Caco-2 (cell line): ENCODE measurements around the gene AZU1. TPM values are rescaled to one million over a fixed set of nuclear protein-coding genes. Genes with fewer than 3 reads are reported as not detected.

Source experiments
- BruUV-seq: library from RNA; stranded (reverse); fragments of 400-500 nt; replicated peaks from 2 replicates; lab custom pipeline; 2021; lab: Mats Ljungman, UMichigan
- CTCF ChIA-PET: fragments of 300-600 bp; sonication (Branson Sonifier 250); formaldehyde crosslinking; loops from one replicate; lab custom pipeline; 2022; ENCODE audit warnings: antibody characterized with exemption; lab: Charles Lee
- POLR2A ChIA-PET: fragments of 300-600 bp; sonication (Branson Sonifier 250); formaldehyde crosslinking; loops from one replicate; lab custom pipeline; 2022; ENCODE audit warnings: antibody characterized with exemption; lab: Charles Lee
- DNase-seq, 2 experiments: peaks; one replicate each; pipeline versions ENCODE4 v3.0.0 to v3.0.0-alpha.2; 2020 to 2022
- H3K27me3 ChIP-seq: replicated peaks from 2 replicates; pipeline ENCODE4 v1.6.0; 2011; ENCODE audit warnings: low read length; ENCODE audit not compliant: control insufficient read depth, insufficient read depth
- H3K36me3 ChIP-seq: 2 replicates; pipeline ENCODE4 v1.5.1; 2011; ENCODE audit warnings: low read length; ENCODE audit not compliant: control insufficient read depth, insufficient read depth
- H3K4me1 ChIP-seq: fragments of 250-450 bp; sonication (Bioruptor Pico); 2 replicates; pipeline ENCODE4 v1.5.1; 2020; ENCODE audit warnings: mild to moderate bottlenecking
- H3K4me3 ChIP-seq: 2 replicates; pipeline ENCODE4 v1.5.1; 2011; ENCODE audit warnings: low read depth, mild to moderate bottlenecking, control low read depth, low read length
- H3K9me3 ChIP-seq: fragments of 250-450 bp; sonication (Bioruptor Pico); 2 replicates; pipeline ENCODE4 v1.5.1; 2020; ENCODE audit warnings: mild to moderate bottlenecking, moderate library complexity
- H3K27ac Mint-ChIP-seq: one replicate; pipeline ENCODE4 v1.8.0; 2022; ENCODE audit warnings: mixed read lengths; ENCODE audit not compliant: unreplicated experiment
- H3K27me3 Mint-ChIP-seq: one replicate; pipeline ENCODE4 v1.8.0; 2022; ENCODE audit warnings: mixed read lengths; ENCODE audit not compliant: insufficient read depth, unreplicated experiment
- H3K36me3 Mint-ChIP-seq: one replicate; pipeline ENCODE4 v1.8.0; 2022; ENCODE audit warnings: mild to moderate bottlenecking, mixed read lengths; ENCODE audit not compliant: insufficient read depth, unreplicated experiment
- H3K4me1 Mint-ChIP-seq: one replicate; pipeline ENCODE4 v1.8.0; 2022; ENCODE audit warnings: low read depth, mixed read lengths; ENCODE audit not compliant: unreplicated experiment
- H3K4me3 Mint-ChIP-seq: one replicate; pipeline ENCODE4 v1.8.0; 2022; ENCODE audit warnings: mild to moderate bottlenecking, moderate library complexity, mixed read lengths; ENCODE audit not compliant: unreplicated experiment
- H3K9me3 Mint-ChIP-seq: one replicate; pipeline ENCODE4 v1.8.0; 2022; ENCODE audit warnings: mixed read lengths; ENCODE audit not compliant: unreplicated experiment
- intact Hi-C: fragments of 100-400 bp; cut with micrococcal nuclease; formaldehyde crosslinking; loops from one replicate; pipeline ENCODE4 v1.10.0; 2022; ENCODE audit not compliant: unreplicated experiment
- total RNA-seq: library from RNA; stranded (reverse); gene quantifications from 2 replicates; pipeline ENCODE4 v1.2.3, GENCODE V29; 2022
- TF ChIP-seq, protein P1 (sequence below), 2 experiments: fragments of 200-600 bp in 1 of 2; IDR thresholded peaks; 1 replicate in 1 of 2; 2 replicates in 1 of 2; pipeline versions ENCODE4 v1.5.1 to v1.8.0; 2011 to 2022; ENCODE audit warnings: antibody characterized with exemption in 1 of 2, control low read depth in 1 of 2, inconsistent platforms in 1 of 2, low read depth in 1 of 2, low read length in 1 of 2, mild to moderate bottlenecking in 1 of 2, moderate library complexity in 1 of 2; ENCODE audit not compliant: insufficient read depth in 1 of 2, severe bottlenecking in 1 of 2, unreplicated experiment in 1 of 2

The AZU1 gene
- total RNA-seq, 1 experiment from 2014 or later, result not detected

DNA sequence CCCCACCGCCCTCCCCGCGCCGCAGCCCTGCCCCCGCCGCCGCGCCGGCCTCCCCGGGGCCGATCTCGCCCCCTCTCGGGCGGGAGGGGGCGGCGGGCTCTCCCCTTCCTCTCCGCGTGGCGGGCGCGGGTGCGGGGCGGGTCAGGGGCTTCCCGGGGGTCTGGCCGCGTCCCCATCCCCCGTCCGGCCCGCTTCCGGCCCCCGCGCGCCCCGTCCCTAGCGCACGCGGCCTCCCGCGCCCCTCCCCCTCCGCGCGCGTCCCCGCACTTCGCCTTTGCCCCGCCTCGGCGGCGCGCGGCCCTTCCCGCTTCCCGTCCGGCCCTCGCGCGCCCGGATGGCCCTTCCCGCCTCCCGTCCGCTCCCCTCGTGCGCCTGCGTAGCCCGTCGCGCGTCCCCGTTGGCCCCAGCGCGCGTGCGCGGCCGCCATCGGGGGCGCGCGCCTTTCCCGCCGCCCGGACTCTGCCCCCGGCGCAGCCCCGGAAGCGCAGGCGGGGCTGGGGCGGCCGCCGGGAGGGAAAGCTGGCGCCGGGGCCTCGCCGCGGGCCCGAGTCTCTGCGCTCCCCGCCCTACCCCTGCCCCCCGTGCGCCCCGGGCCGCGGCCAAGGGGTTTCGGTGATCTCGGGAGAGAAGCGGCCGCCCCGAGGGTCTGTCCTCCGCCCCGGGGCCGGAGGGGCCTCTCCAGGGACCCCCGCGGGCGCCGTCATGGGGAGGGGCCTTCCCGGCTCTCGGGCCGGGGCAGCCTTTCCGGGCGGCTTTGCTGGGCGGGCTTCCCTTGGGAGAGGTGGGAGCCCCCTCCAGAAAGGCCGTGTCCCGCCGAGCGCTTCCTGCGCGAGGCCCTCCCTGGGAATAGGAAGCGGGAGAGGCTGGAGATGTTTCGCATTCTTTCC, 29.9 kb upstream of the AZU1 start:
- Mint-ChIP-seq H3K27me3 (no peaks in the 10 kb centered on the region), H3K27ac (peak overlapping the region; percentile 93), H3K4me1 (peaks cover 17% of the 10 kb centered on the region), H3K36me3 (peaks cover 79% of the 10 kb centered on the region), H3K4me3 (peak overlapping the region; percentile 90), H3K9me3 (no peaks in the 10 kb centered on the region)
- Histone ChIP-seq H3K4me1 (peaks cover 32% of the 10 kb centered on the region), H3K9me3 (no peaks in the 10 kb centered on the region), H3K27me3 (no peaks in the 10 kb centered on the region), H3K36me3 (peaks cover 10% of the 10 kb centered on the region), H3K4me3 (peak overlapping the region; percentile 97)
- peak; percentile 90 to 94 for DNase-seq
- TF ChIP-seq, protein P1, sequence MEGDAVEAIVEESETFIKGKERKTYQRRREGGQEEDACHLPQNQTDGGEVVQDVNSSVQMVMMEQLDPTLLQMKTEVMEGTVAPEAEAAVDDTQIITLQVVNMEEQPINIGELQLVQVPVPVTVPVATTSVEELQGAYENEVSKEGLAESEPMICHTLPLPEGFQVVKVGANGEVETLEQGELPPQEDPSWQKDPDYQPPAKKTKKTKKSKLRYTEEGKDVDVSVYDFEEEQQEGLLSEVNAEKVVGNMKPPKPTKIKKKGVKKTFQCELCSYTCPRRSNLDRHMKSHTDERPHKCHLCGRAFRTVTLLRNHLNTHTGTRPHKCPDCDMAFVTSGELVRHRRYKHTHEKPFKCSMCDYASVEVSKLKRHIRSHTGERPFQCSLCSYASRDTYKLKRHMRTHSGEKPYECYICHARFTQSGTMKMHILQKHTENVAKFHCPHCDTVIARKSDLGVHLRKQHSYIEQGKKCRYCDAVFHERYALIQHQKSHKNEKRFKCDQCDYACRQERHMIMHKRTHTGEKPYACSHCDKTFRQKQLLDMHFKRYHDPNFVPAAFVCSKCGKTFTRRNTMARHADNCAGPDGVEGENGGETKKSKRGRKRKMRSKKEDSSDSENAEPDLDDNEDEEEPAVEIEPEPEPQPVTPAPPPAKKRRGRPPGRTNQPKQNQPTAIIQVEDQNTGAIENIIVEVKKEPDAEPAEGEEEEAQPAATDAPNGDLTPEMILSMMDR (IDR thresholded peaks at IDR 0.05; ENCODE audit: insufficient read depth in 1 of 2, low read depth in 1 of 2, low read length in 1 of 2, severe bottlenecking in 1 of 2, unreplicated experiment in 1 of 2), result no peak
- POLR2A ChIA-PET, result interaction anchor here (0.5 to 1.0 kb wide), 2 partner anchors 46 to 271 kb away, joined by 3 to 6 read pairs; no protein-coding TSS in a partner anchor
- CTCF ChIA-PET, result no interaction called here
- intact Hi-C loops, result no loop called here
- BruUV-seq, result no TSS peak

DNA sequence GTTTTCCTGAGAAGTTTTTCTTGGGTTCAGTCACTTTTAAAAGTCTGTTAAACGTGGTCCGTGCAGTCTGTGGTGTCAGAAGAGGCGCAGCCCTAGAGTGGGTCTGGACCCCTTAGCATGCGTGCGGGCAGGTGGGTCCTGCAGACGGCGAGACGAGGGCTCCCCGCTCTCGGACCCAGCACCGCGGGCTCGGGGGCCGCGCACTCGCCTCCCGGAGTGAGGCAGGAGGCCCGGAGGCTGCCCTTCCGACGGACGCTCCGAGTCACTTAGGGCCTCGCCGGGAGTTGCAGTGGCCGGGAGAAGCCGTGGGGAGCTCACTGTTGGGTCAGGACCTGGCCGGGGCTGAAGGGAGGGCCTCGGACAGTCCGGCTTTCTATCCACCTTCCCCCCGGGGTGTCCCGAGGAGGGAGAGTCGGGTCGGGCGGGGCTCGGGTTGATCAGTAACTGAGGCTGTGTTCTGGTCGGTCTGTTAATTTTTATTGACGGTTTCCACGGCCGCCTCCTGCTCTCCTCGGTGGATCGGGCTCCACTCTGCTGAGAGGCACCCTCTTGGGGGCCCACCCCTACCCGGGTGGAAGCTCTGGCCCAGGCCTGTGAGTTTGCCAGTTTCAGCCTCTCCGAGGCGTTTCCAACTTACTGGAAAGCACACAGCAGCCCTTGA, 29.1 kb upstream of the AZU1 start:
- BruUV-seq, result no TSS peak
- CTCF ChIA-PET, result no interaction called here
- peaks cover 10% of the 10 kb centered on the region for H3K36me3 ChIP-seq
- no peaks in the 10 kb centered on the region for H3K27me3 ChIP-seq
- H3K4me1 Mint-ChIP-seq, result peaks cover 17% of the 10 kb centered on the region
- peak overlapping the region; percentile 90 for H3K4me3 Mint-ChIP-seq
- no peaks in the 10 kb centered on the region for H3K27me3 Mint-ChIP-seq
- H3K9me3 ChIP-seq, result no peaks in the 10 kb centered on the region
- peaks cover 79% of the 10 kb centered on the region for H3K36me3 Mint-ChIP-seq
- peak overlapping the region; percentile 97 for H3K4me3 ChIP-seq
- POLR2A ChIA-PET, result interaction anchor here (0.5 to 0.9 kb wide), 2 partner anchors 11 to 272 kb away, joined by 3 to 6 read pairs; no protein-coding TSS in a partner anchor
- H3K27ac Mint-ChIP-seq, result peak overlapping the region; percentile 93
- H3K4me1 ChIP-seq, result peaks cover 32% of the 10 kb centered on the region
- intact Hi-C loops, result no loop called here
- TF ChIP-seq, protein P1 (IDR thresholded peaks at IDR 0.05; ENCODE audit: insufficient read depth in 1 of 2, low read depth in 1 of 2, low read length in 1 of 2, severe bottlenecking in 1 of 2, unreplicated experiment in 1 of 2), result no peak
- no peaks in the 10 kb centered on the region for H3K9me3 Mint-ChIP-seq
- peak; percentile 68 to 75 for DNase-seq
